ENCODE results near the gene PPP1R3D.

DNA sequence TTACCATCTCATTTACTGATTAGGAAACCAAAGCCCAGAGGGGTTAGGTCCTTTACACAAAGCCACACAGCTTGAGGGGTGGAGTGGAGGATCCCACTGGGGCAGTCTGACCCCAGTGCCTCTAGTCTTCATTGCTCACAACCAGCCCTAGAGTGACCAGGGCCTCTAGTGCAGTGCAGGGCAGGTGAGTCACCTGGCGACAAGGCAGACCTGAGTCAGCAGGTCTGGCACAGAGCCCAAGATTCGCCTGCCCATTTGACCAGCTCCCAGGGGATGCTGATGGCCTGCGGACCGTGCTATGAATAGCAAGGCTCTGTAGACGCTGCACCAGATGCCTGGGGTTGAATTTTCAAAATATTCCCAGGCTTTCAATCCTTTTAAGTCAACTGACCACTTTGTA is 48.0 kb upstream of the PPP1R3D start:
- no peak for TF ChIP-seq EZH2 (optimal IDR thresholded peaks at IDR 0.05; ENCODE audit: low read depth, low read length)
- TF ChIP-seq, protein P1, sequence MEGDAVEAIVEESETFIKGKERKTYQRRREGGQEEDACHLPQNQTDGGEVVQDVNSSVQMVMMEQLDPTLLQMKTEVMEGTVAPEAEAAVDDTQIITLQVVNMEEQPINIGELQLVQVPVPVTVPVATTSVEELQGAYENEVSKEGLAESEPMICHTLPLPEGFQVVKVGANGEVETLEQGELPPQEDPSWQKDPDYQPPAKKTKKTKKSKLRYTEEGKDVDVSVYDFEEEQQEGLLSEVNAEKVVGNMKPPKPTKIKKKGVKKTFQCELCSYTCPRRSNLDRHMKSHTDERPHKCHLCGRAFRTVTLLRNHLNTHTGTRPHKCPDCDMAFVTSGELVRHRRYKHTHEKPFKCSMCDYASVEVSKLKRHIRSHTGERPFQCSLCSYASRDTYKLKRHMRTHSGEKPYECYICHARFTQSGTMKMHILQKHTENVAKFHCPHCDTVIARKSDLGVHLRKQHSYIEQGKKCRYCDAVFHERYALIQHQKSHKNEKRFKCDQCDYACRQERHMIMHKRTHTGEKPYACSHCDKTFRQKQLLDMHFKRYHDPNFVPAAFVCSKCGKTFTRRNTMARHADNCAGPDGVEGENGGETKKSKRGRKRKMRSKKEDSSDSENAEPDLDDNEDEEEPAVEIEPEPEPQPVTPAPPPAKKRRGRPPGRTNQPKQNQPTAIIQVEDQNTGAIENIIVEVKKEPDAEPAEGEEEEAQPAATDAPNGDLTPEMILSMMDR (IDR thresholded peaks at IDR 0.05; ENCODE audit: low read length) = no peak

All from MM.1S (cell line).